Lower leg skin (tissue), 4 donors: ENCODE results near the gene CPA1. TPM values are rescaled to one million over a fixed set of nuclear protein-coding genes. Genes with fewer than 3 reads are reported as not detected.
A peak's percentile ranks its signal among the peaks of the same experiment; 100 is the strongest.
"Not testable (repeated sequence)": the region's sequence is repeated elsewhere in the genome, so short reads cannot be mapped to it uniquely, and the experiment has no call there.

Experiments used
- DNase-seq, 2 donors: peaks; one replicate each; pipeline ENCODE4 v3.0.0-alpha.2; 2019; ENCODE audit warnings: low spot score in 2 of 2
- H3K4me3 ChIP-seq: fragments of 200-600 bp; sonication (generic); 2 replicates; pipeline ENCODE4 v1.5.1; 2017; ENCODE audit warnings: mild to moderate bottlenecking, low read depth; ENCODE audit not compliant: poor library complexity, severe bottlenecking
- POLR2A ChIP-seq, 2 donors: fragments of 450-650 bp; IDR thresholded peaks; one replicate each; pipeline ENCODE4 v1.6.1; 2016 to 2017; ENCODE audit warnings: antibody characterized with exemption in 2 of 2, mild to moderate bottlenecking in 1 of 2, moderate library complexity in 1 of 2
- WGBS, 2 donors: methylation state at CpG; one replicate each; pipeline ENCODE4 v1.1.5; 2018; 5-methylcytosine and 5-hydroxymethylcytosine counted together
- intact Hi-C: fragments of 100-400 bp; cut with DNase I; formaldehyde crosslinking; loops from one replicate; pipeline ENCODE4 v1.15.0; 2023; ENCODE audit warnings: low total_unique reads
- total RNA-seq, 4 donors: library from RNA; depleted of rRNA; stranded (reverse); fragments of >200 nt; gene quantifications; one replicate each; pipeline ENCODE4 v1.1.0, GENCODE V29; 2016
- TF ChIP-seq, protein P1 (sequence below), 3 donors: fragments of 450-650 bp; IDR thresholded peaks; one replicate each; pipeline ENCODE4 v1.5.1; 2016; ENCODE audit warnings: antibody characterized with exemption in 3 of 3, mild to moderate bottlenecking in 3 of 3, moderate library complexity in 2 of 3

The CPA1 gene
- total RNA-seq, 4 donors from 2014 or later, result 1.8 TPM; not detected in 3

DNA sequence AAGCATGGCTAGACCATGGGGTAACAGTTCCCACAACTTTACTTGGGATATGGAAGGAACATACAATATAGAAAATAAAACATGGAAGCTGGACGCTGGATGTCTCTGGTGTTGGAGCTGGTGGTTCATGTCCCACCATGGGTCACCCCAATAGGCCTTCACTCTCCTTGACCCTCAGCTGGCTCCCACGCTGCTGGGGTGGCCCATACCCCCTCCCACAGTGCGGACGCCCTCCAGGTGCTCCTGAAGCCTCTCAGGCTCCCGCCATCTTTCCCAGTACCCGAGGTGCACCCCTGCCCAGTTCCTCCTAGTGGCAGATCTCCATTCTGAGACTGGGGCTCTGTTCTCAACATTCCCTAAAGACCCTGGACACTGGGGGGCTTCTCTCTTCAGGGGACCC is 5.8 kb upstream of the CPA1 start:
- no peak for DNase-seq
- no peak overlapping the region for H3K4me3 ChIP-seq
- intact Hi-C loops, result no loop called here
- WGBS, 2 donors, result 91 to 96% methylated on average over 6 of the region's 6 CpGs
- TF ChIP-seq POLR2A (IDR thresholded peaks at IDR 0.05), result no peak
- TF ChIP-seq, protein P1, sequence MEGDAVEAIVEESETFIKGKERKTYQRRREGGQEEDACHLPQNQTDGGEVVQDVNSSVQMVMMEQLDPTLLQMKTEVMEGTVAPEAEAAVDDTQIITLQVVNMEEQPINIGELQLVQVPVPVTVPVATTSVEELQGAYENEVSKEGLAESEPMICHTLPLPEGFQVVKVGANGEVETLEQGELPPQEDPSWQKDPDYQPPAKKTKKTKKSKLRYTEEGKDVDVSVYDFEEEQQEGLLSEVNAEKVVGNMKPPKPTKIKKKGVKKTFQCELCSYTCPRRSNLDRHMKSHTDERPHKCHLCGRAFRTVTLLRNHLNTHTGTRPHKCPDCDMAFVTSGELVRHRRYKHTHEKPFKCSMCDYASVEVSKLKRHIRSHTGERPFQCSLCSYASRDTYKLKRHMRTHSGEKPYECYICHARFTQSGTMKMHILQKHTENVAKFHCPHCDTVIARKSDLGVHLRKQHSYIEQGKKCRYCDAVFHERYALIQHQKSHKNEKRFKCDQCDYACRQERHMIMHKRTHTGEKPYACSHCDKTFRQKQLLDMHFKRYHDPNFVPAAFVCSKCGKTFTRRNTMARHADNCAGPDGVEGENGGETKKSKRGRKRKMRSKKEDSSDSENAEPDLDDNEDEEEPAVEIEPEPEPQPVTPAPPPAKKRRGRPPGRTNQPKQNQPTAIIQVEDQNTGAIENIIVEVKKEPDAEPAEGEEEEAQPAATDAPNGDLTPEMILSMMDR (IDR thresholded peaks at IDR 0.05), result no peak

DNA sequence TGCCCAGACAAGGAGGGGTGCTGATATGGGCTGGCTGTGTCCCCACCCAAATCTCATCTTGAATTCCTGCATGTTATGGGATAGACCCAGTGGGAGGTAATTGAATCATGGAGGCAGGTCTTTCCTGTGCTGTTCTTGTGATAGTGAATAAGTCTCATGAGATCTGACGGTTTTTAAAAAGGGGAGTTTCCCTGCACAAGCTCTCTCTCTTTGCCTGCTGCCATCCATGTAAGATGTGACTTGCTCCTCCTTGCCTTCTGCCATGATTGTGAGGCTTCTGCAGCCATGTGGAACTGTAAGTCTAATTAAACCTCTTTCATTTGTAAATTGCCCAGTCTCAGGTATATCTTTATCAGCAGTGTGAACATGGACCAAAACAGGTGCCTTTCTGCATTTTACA is 3.8 kb upstream of the CPA1 start:
- H3K4me3 ChIP-seq, DNase-seq, intact Hi-C loops: not testable (repeated sequence)
- 42 to 80% methylated on average over 1 of the region's 1 CpG for WGBS, 2 donors

DNA sequence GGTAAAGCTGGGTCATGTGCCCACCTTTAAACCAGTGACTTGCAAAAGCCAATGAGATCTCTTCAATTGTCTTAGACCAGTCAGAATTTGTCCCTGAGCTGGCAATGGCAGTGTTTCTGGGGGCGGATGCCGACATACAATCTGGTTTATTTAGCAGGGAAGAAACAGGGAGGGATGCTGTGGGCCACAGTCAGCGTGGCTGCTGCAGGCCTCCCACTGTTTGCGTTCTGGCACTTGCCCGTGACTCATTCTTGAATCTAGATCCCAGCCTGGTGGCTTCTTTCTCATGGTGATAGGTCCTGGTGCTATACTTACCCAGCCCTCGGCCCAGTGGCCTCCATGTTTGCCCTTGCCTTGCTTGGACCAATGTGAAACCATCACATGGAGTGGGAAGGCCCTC is 3.1 kb upstream of the CPA1 start:
- DNase-seq, result no peak
- H3K4me3 ChIP-seq, result no peak overlapping the region
- intact Hi-C loops, result no loop called here
- WGBS, 2 donors, result 79 to 85% methylated on average over 6 of the region's 6 CpGs
- TF ChIP-seq, protein P1 (IDR thresholded peaks at IDR 0.05), result no peak
- no peak for TF ChIP-seq POLR2A (IDR thresholded peaks at IDR 0.05)

DNA sequence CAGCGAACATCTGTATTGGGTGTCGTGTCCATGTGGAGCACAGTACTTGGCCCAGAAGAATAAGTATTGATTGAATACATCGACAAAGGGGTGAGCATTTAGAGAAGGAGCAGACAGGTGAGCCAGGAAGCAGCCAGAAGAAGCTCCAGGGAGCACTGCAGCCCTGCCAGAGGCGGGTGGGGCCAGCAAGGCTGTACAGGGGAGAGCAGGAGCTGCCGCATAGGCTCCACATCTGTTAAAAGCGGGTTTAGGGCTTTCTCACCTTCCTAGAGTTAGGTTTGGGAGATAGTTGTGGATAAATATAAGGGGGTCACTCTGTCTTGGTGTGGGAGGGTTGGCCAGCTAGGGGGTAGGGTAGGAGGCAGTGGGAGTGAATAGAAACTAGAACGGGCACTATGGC is 1.3 kb upstream of the CPA1 start:
- H3K4me3 ChIP-seq, result no peak overlapping the region
- WGBS, 2 donors, result 69 to 72% methylated on average over 7 of the region's 7 CpGs
- peak in 1 of 2 donors; percentile 64 for DNase-seq
- TF ChIP-seq, protein P1 (IDR thresholded peaks at IDR 0.05), result no peak
- no peak for TF ChIP-seq POLR2A (IDR thresholded peaks at IDR 0.05)
- intact Hi-C loops, result no loop called here

DNA sequence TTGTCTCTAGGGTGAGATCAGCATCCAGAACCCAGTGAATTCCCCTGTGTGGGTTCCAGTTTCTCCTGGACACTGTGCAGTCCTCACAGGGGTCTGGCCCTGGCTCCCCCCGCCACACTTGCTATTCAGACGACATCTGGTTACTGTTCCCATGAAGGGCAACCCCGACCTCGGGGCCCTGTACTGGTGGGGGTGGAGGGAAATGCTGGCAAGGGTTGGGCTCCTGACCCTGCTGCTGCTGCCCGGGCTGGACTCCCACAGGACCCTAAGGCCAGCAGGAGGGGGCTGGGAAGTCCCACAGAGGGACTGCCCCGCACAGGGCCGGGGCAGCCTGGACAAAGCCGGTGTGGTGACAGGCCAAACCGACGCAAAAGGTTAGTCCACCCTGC is 768 bp upstream of the CPA1 start:
- WGBS, 2 donors, result 66% methylated on average over 9 to 10 of the region's 10 CpGs
- intact Hi-C loops, result no loop called here
- peak in 1 of 2 donors; percentile 77 for DNase-seq
- TF ChIP-seq, protein P1 (IDR thresholded peaks at IDR 0.05), result no peak
- no peak for TF ChIP-seq POLR2A (IDR thresholded peaks at IDR 0.05)
- H3K4me3 ChIP-seq, result no peak overlapping the region

DNA sequence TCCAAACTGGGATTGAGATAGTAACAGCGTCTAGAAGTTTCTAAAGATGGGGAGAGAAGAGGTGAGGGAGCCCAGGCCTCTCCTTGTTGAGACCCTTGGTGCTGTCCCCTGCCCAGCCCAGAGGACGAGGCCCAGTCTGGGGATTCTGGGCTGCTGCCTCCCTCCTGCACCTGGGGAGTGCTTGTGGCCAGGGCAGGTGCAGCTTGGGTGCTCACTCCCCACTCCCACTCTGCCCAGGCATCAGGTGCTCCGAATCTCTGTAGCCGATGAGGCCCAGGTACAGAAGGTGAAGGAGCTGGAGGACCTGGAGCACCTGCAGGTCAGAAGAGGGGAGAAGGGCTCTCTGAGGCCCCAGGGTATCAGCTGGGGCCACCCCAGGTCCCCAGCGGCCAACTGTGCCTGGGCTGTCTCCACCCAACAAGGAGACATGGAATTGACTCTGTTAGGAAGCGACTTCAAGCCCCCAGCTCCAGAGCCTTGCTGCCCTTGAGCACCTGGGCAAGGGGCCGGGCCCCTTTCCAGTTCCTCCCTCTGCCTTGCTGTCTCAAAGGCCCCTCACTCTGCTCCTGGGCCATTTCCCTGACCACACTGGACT is 664 bp downstream of the CPA1 start:
- 95 to 97% methylated on average over 7 of the region's 7 CpGs for WGBS, 2 donors
- TF ChIP-seq, protein P1 (IDR thresholded peaks at IDR 0.05), result no peak
- intact Hi-C loops, result no loop called here
- H3K4me3 ChIP-seq, result no peak overlapping the region
- no peak for DNase-seq
